ENCODE results near the gene FRAT2.

Gene FRAT2

DNA sequence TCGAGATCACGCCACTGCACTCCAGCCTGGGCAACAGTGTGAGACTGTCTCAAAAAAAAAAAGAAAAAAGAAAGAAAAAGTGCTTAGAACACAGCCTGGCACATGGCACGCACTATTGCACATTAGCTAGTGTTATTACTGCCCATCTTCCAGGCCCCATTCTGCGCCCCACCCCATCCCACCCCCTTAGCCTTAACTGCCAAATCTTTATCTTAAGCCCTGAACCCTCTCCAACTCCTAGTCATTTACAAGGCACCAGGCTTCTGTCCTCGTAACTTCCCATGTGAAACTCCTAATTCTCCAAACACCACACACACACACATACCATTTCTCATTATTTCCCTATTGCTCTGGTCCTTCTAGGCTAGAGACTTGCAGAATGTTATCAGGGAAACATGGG lies 4.8 kb downstream of the FRAT2 start:
- H3K27ac ChIP-seq, result no peak overlapping the region
- TF ChIP-seq CTCF (IDR thresholded peaks at IDR 0.05; ENCODE audit: low read depth, low read length), result no peak
- H3K9me3 ChIP-seq (ENCODE audit: severe bottlenecking), result no peaks in the 10 kb centered on the region
- DNase-seq, result no peak
- peaks cover 4% of the 10 kb centered on the region for H3K36me3 ChIP-seq
- no peak overlapping the region for H3K4me3 ChIP-seq (ENCODE audit: low read depth, low read length)
- H3K27me3 ChIP-seq (ENCODE audit: insufficient read depth, low read depth, severe bottlenecking), result no peaks in the 10 kb centered on the region

DNA sequence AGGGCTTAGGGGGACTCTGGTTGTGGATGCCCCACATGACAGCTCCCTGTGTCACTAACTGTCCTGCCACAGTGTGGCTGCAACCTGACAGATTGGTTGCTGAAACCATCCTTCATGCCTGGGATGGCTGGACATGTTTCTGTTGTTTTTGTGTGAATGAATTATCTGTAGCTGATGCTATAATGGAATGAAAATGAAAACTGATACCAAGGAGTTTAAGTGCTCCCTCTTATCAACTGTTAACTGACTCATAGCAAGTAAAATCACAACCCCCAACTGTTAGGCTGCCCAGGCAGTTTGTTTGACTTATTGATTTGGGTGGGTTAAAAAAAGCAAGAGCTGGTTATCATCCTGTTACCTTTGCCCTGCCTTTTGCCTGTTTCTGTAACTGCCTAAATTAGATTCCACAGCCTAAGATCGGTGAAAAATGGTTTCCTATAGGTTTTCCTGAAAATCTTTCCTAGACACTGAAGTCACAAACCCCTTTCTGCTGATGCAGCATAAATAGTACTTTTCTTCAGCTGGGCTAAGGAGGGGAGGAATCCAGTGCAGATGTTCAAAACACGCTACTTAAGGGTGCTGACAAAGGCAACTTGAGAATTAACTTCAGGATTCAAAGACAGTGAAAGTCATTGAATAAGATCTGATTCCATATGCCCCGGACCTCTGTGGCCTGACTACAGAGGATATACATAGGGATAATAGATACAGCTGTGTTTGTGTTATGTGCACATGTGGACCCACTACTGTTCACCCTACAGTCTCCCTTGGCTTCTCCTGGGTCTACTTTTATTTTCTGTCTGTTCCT lies 5.7 kb downstream of the FRAT2 start:
- no peak for TF ChIP-seq CTCF (IDR thresholded peaks at IDR 0.05; ENCODE audit: low read depth, low read length)
- Histone ChIP-seq H3K36me3 (peaks cover 4% of the 10 kb centered on the region), H3K4me3 (ENCODE audit: low read depth, low read length) (no peak overlapping the region), H3K27ac (no peak overlapping the region), H3K9me3 (ENCODE audit: severe bottlenecking) (no peaks in the 10 kb centered on the region), H3K27me3 (ENCODE audit: insufficient read depth, low read depth, severe bottlenecking) (no peaks in the 10 kb centered on the region)
- no peak for DNase-seq

DNA sequence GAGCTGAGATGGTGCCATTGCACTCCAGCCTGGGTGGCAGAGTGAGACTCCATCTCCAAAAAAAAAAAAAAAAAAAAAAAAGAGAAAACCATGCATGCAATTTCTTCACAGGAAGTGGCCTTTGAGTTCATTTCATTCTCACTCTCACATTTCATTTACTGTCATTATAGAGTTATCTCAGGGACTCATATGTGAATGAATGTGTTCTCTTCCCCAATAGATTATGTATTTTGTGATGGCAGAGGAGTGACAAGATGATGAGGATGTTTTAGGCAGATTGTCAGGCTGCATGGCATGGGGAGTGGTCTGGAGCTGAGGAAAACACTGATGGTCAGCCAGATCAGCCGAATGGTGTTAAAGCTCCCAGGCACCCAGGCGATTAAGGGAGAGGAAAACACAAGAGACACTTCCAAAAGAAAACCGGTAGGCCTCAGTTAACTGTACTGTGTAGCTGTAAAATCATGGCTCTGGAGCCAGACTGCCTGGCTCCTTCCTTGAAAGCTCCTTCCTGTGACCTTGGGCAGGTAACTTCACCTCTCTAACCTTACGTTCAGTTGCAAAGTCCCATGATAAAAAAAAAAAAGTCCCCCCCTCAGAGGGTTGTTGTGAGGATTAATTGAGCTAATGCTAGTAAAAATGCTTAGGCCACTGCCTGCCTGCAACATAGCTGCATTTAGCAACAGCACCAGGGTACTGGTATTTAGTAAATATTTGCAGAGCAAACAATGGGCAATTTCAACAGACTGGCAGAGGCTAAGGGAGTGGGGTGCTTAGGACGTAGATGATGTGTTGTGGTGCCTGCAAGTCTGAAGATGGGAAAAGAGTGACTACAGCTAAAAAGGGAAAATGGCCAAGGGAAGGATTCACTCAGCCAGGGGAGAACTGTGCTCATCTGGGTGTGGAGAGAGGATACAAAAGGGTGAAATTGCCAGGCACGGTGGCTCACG lies 6.9 kb downstream of the FRAT2 start:
- Histone ChIP-seq H3K9me3 (ENCODE audit: severe bottlenecking) (no peaks in the 10 kb centered on the region), H3K4me3 (ENCODE audit: low read depth, low read length) (no peak overlapping the region), H3K27me3 (ENCODE audit: insufficient read depth, low read depth, severe bottlenecking) (no peaks in the 10 kb centered on the region), H3K27ac (no peak overlapping the region), H3K36me3 (peaks cover 4% of the 10 kb centered on the region)
- DNase-seq, result no peak
- TF ChIP-seq CTCF (IDR thresholded peaks at IDR 0.05; ENCODE audit: low read depth, low read length), result no peak

- H3K9me3 ChIP-seq (ENCODE audit: severe bottlenecking), result no peaks in the 10 kb centered on the region
- TF ChIP-seq CTCF (IDR thresholded peaks at IDR 0.05; ENCODE audit: low read depth, low read length), result no peak
Observed at GRCh38 chr10:97325754-97326153, 8.8 kb downstream of the FRAT2 start.

DNA sequence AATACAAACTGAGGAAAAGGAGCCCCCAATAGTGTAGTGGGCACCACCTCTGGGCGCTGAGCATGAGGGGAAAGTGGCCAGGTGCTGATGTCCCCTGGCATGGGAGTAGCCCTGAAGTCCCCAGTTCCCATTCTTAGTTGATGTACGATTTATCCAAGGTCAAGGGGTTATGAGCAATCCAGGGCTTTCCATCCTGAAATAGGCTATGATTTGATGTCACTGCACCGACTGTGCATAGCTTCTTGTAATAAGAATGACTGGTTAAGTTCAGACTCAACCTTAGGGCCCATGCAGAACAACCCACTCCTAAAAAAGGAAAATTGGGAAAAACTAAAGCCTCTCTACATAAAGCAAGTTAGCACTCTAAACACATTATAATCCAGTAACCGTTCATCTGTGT lies 11.0 kb downstream of the FRAT2 start:
- no peak overlapping the region for H3K4me3 ChIP-seq (ENCODE audit: low read depth, low read length)
- TF ChIP-seq CTCF (IDR thresholded peaks at IDR 0.05; ENCODE audit: low read depth, low read length), result no peak
- no peaks in the 10 kb centered on the region; the same call in 1 of the 2 replicates for H3K36me3 ChIP-seq
- no peaks in the 10 kb centered on the region for H3K27me3 ChIP-seq (ENCODE audit: insufficient read depth, low read depth, severe bottlenecking)
- DNase-seq, result no peak
- no peak overlapping the region for H3K27ac ChIP-seq
- no peaks in the 10 kb centered on the region for H3K9me3 ChIP-seq (ENCODE audit: severe bottlenecking)

More at GRCh38 chr10:97325754-97326153, 8.8 kb downstream of the FRAT2 start:
- Histone ChIP-seq H3K36me3 (no peaks in the 10 kb centered on the region; the same call in none of the 2 replicates), H3K4me3 (ENCODE audit: low read depth, low read length) (no peak overlapping the region), H3K27me3 (ENCODE audit: insufficient read depth, low read depth, severe bottlenecking) (no peaks in the 10 kb centered on the region), H3K27ac (no peak overlapping the region)
- DNase-seq, result no peak

Data from WERI-Rb-1 (cell line).